Stomach smooth muscle (tissue), 2 donors: ENCODE results near the gene SLC12A5.

Experiments used
- H3K27ac ChIP-seq: one replicate; pipeline ENCODE4 v1.7.0; 2013; ENCODE audit warnings: mild to moderate bottlenecking, low read length, inconsistent platforms
- H3K27me3 ChIP-seq, 2 donors: one replicate each; pipeline ENCODE4 v1.7.0; 2013; ENCODE audit warnings: low read length in 2 of 2; ENCODE audit not compliant: insufficient read depth in 2 of 2, control insufficient read depth in 1 of 2
- H3K36me3 ChIP-seq, 2 donors: one replicate each; pipeline ENCODE4 v1.7.0; 2013; ENCODE audit warnings: low read length in 2 of 2; ENCODE audit not compliant: control insufficient read depth in 2 of 2, insufficient read depth in 2 of 2
- H3K4me1 ChIP-seq: one replicate; pipeline ENCODE4 v1.7.0; 2013; ENCODE audit warnings: low read length; ENCODE audit not compliant: control insufficient read depth, insufficient read depth
- H3K4me3 ChIP-seq, 2 donors: one replicate each; pipeline ENCODE4 v1.7.0; 2013; ENCODE audit warnings: low read length in 2 of 2
- H3K9ac ChIP-seq, 2 donors: one replicate each; pipeline ENCODE4 v1.7.0; 2013; ENCODE audit warnings: low read length in 2 of 2, mild to moderate bottlenecking in 1 of 2
- H3K9me3 ChIP-seq, 2 donors: one replicate each; pipeline ENCODE4 v1.7.0; 2013; ENCODE audit warnings: low read length in 2 of 2; ENCODE audit not compliant: control insufficient read depth in 2 of 2
- donor health status: healthy.
- donor health status: Pancreatic carcinoma.

The SLC12A5 gene

DNA sequence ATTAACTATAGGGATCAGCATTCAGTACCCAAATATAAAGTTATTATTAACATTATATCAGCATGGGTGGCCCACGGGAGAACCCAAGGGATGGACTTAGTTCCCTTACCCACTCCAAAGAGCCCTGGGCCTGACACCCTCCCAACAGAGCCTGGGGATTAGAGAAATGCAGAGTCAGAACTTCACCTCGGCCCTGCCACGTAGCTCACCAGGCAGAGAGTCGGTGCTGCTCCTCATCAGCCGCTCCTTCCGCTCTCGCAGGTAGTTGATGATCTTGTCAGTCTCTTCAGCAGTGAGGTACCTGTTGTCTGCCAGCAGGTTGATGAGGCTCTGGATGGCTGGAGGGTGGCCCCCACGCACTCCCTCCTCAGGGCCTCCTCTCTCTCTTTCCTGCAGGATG is 34.1 kb downstream of the SLC12A5 start:
- H3K27me3 ChIP-seq, result peaks cover 2 to 5% of the 10 kb centered on the region in 2 donors
- H3K36me3 ChIP-seq, result peaks cover 72 to 75% of the 10 kb centered on the region in 2 donors
- H3K9ac ChIP-seq, result no peak overlapping the region
- H3K4me3 ChIP-seq, result no peak overlapping the region
- H3K4me1 ChIP-seq, result peaks cover 12% of the 10 kb centered on the region
- H3K9me3 ChIP-seq, result no peaks in the 10 kb centered on the region
- H3K27ac ChIP-seq, result no peak overlapping the region

DNA sequence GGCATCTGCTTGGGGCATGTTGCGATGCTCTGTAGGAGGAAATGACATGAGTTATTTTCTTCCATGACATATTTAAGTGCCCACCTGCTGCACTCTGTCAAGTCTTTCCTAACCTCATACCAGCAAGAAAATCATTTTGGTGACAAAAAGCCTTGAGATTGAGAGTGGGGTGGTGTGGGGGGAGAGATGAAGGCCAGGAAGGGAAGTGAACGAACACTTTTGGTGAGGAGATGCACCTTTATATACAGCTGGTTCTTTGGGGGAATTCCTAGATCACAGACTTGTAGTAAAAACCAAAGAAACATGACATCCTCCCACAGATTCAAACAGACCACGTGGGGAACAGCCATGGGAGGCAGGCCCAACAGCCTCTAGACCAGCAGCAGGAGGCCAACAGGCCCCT is 34.6 kb downstream of the SLC12A5 start:
- H3K36me3 ChIP-seq, result peaks cover 75 to 80% of the 10 kb centered on the region in 2 donors
- H3K4me3 ChIP-seq, result no peak overlapping the region
- H3K4me1 ChIP-seq, result peaks cover 7% of the 10 kb centered on the region
- no peak overlapping the region for H3K9ac ChIP-seq
- H3K9me3 ChIP-seq, result no peaks in the 10 kb centered on the region
- peaks cover 0 to 3% of the 10 kb centered on the region in 2 donors for H3K27me3 ChIP-seq
- H3K27ac ChIP-seq, result no peak overlapping the region

DNA sequence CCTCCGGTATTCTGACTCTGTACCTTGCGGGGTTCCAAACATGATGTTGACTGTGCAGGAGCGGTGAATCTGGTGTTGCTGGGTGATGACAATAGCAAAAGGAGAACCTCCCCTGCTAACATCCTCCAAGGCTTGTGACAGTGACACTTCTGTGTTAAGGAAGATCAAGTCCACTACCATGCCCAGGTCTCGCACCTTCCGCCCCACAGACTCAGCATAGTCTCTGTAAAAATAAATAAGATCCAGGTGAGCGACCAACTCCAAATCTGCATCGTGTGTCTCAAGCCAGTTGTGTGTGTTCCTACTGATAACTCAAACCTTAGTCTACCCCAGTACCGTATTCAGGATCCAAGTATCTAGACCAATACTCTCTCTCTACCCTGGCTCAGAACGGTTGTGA is 36.0 kb downstream of the SLC12A5 start:
- H3K9me3 ChIP-seq, result no peaks in the 10 kb centered on the region
- H3K27me3 ChIP-seq, result no peaks in the 10 kb centered on the region
- no peak overlapping the region for H3K4me3 ChIP-seq
- peaks cover 4% of the 10 kb centered on the region for H3K4me1 ChIP-seq
- no peak overlapping the region for H3K9ac ChIP-seq
- peaks cover 85 to 86% of the 10 kb centered on the region in 2 donors for H3K36me3 ChIP-seq
- H3K27ac ChIP-seq, result no peak overlapping the region

DNA sequence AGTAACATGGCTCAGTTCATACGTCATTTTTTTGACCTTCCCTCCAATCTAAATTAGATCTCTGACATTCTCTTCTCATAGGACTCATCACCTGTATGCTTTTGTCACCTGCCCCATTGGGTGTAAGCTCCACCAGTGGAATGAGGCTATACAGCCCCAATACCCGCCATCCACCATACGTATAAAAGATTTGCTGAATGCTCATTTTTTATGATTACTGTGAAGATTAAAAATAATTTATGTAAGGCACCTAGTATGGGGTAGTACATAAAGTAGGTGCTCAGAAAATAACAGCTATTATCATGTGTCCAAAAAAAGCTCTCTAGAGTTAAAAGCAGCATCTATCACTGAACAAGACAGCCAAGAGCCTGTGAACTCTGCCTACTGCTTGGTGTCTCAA is 36.7 kb downstream of the SLC12A5 start:
- Histone ChIP-seq H3K9me3 (no peaks in the 10 kb centered on the region), H3K36me3 (peaks cover 83 to 84% of the 10 kb centered on the region in 2 donors), H3K4me1 (peaks cover 4% of the 10 kb centered on the region), H3K27me3 (no peaks in the 10 kb centered on the region), H3K27ac (no peak overlapping the region), H3K9ac (no peak overlapping the region), H3K4me3 (no peak overlapping the region)

DNA sequence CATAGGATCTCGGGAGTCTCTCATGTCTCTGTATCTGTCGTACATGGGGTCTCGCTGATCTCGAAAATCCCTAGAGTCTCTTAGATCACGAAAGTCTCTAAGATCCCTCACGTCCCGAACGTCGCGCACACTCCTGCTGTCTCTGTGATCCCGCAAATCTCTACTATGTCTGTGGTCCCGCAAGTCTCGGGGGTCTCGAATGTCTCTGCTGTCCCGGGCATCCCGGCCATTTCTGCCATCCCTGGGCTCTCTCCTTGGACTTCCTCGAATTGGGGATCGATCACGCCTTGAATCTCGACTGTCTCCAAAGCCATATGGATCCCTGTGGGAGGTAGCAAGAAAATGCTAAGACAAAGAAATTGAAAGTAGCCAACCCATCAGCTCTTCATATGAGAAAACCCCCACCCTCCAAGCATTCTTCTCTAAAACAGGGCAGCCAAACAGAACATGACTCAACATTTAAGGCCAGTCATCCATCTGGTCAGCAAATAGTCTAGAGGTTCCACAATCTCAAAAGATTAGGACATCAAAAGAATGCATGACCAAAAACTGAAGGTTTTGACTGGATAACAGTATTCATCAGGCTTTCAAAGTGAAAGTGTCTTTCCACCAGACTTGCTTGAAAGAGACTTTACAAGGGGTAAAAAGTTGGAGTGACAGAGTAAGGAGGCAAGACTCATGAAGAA is 41.3 kb downstream of the SLC12A5 start:
- Histone ChIP-seq H3K27ac (no peak overlapping the region), H3K4me3 (no peak overlapping the region), H3K27me3 (no peaks in the 10 kb centered on the region), H3K9ac (no peak overlapping the region), H3K9me3 (no peaks in the 10 kb centered on the region), H3K4me1 (no peaks in the 10 kb centered on the region), H3K36me3 (peaks cover 45 to 53% of the 10 kb centered on the region in 2 donors)

DNA sequence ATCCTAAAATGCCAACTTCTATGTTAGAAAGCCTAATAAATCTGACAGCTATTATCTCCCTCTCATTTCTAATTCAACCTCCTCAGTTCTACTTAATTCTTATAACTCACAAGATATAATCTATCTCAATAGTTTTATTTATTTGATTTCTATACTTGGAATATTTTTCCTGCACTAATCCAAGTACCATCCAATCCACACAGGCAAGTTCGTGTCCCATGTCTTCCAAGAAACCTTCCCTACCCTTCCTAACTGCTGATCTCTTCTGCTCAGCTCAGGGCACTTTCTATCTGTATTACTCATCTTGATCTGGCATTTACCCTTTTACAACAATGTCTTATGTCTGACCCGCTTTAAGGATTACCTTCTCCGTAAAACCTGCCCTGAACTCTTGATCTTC is 42.6 kb downstream of the SLC12A5 start:
- H3K9ac ChIP-seq, result no peak overlapping the region
- no peaks in the 10 kb centered on the region for H3K27me3 ChIP-seq
- H3K9me3 ChIP-seq, result no peaks in the 10 kb centered on the region
- no peak overlapping the region for H3K27ac ChIP-seq
- no peaks in the 10 kb centered on the region for H3K4me1 ChIP-seq
- peaks cover 41 to 44% of the 10 kb centered on the region in 2 donors for H3K36me3 ChIP-seq
- H3K4me3 ChIP-seq, result no peak overlapping the region

DNA sequence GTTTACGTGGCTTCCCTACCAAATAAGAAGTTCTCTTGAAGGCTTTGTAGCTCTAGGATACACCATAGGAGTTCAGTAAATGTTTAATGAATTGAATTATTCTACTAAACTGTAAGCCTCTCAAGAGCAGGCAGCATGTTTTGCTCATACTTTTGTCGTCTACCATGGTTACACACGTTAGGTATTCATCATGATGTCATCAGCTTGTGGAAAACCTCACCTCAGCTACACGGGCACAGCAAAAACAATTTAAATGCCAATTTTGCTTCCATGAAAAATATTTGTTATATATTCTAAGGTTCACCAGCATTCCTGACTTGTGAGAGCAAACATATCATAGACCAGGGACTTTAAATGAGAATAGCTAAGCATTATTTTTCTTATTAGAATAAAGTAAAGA is 44.0 kb downstream of the SLC12A5 start:
- H3K4me1 ChIP-seq, result no peaks in the 10 kb centered on the region
- H3K9ac ChIP-seq, result no peak overlapping the region
- H3K27me3 ChIP-seq, result no peaks in the 10 kb centered on the region
- peaks cover 40% of the 10 kb centered on the region in 2 donors for H3K36me3 ChIP-seq
- no peak overlapping the region for H3K27ac ChIP-seq
- H3K4me3 ChIP-seq, result no peak overlapping the region
- H3K9me3 ChIP-seq, result no peaks in the 10 kb centered on the region

DNA sequence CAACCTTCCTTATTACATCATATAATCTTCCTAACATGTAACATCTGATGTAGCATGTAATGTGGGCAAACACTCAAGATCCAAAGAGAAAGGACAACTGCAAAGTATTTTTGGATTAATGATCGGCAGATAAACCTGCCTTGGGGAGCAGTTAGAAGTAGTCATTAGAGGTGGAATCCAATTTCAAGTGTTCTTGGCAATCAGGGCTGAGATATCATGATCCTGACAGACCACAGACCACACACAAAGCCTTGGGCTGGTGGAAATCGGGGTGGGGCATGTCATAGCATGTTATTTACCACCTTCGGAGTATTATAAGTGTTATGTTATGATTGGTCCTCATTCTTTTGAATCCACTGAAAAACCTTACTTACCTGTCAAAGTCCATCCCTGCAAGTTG is 44.4 kb downstream of the SLC12A5 start:
- H3K4me3 ChIP-seq, result no peak overlapping the region
- peaks cover 39 to 40% of the 10 kb centered on the region in 2 donors for H3K36me3 ChIP-seq
- H3K27ac ChIP-seq, result no peak overlapping the region
- no peaks in the 10 kb centered on the region for H3K9me3 ChIP-seq
- no peaks in the 10 kb centered on the region for H3K4me1 ChIP-seq
- H3K9ac ChIP-seq, result no peak overlapping the region
- no peaks in the 10 kb centered on the region for H3K27me3 ChIP-seq

DNA sequence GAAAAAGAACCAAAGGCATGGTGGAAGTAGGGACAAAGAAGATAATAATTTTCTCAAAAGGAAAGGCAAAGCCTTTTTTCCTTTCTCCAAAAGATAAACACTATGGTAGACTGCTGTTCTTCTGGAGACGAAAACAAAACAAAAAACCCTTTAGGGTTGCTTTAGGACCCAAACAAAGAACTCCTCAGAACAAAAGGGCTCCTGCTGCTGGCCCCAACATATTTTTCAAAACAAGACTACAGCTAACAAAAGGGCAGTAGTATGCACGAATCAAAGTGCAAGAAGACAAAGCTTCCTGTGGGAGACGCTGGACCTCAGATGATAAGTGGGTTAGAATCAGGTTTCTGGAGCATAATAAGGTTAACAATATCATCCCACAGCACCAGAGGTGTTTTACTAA is 45.0 kb downstream of the SLC12A5 start:
- Histone ChIP-seq H3K27ac (no peak overlapping the region), H3K4me1 (no peaks in the 10 kb centered on the region), H3K27me3 (no peaks in the 10 kb centered on the region), H3K36me3 (peaks cover 42 to 43% of the 10 kb centered on the region in 2 donors), H3K4me3 (no peak overlapping the region), H3K9me3 (no peaks in the 10 kb centered on the region), H3K9ac (no peak overlapping the region)

DNA sequence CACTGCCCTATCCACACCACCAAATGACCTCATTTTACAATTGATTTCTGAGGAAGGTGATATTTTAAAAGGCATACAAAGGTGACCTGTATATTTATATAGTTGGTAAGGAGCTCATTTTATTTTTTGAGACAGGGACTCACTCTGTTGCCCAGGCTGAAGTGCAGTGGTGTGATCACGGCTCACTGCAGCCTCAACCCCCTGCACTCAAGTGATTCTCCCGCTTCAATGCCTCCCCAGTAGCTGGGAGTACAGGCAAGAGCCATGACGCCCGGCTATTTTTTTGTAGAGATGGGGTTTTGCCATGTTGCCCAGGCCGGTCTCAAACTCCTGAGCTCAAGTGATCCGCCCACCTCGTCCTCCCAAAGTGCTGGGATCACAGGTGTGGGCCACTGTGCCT is 47.8 kb downstream of the SLC12A5 start:
- Histone ChIP-seq H3K27me3 (no peaks in the 10 kb centered on the region), H3K4me1 (no peaks in the 10 kb centered on the region), H3K9ac (no peak overlapping the region), H3K9me3 (no peaks in the 10 kb centered on the region), H3K27ac (no peak overlapping the region), H3K4me3 (no peak overlapping the region), H3K36me3 (peaks cover 28 to 33% of the 10 kb centered on the region in 2 donors)

DNA sequence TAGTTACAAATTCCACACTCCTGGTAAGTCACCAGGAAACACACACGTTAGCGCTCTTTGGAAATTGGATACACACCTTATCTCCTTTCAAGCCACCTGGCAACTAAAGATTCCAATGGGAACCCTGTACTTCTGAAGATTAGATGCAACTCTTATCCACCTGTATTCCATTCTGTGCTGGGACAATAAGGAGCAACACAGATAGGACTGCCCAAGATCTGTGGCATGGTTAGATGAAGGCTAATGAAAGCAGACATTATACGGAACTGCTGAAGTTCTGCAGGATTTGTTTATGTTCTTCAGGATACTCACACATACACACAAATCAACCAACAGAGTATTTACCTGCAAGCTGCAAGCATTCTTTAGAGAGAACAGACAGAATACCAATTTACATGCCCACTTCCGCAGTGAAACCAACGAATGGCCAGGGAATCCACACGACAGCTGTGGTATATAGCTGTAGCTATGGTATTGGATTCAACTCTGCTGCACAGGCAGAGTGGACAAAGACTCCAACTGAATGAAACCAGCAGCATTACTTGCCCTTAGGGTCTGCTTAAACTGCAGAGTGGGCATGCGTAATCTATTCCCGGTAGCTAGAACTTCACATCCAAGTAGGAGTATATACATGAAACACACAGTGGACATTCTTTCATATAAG is 48.8 kb downstream of the SLC12A5 start:
- H3K27ac ChIP-seq, result no peak overlapping the region

More for the DNA sequence above, 48.8 kb downstream of the SLC12A5 start:
- Histone ChIP-seq H3K9ac (no peak overlapping the region), H3K36me3 (peaks cover 28 to 33% of the 10 kb centered on the region in 2 donors), H3K27me3 (no peaks in the 10 kb centered on the region), H3K4me3 (no peak overlapping the region), H3K9me3 (no peaks in the 10 kb centered on the region), H3K4me1 (no peaks in the 10 kb centered on the region)
